Gastrocnemius medialis (tissue), 4 donors: ENCODE measurements around the gene VWA8. TPM values are rescaled to one million over a fixed set of nuclear protein-coding genes. Genes with fewer than 3 reads are reported as not detected.

ENCODE experiments used
- ATAC-seq, 2 donors: fragments of 150-250 bp; one replicate each; pipeline ENCODE4 v1.9.1; 2016
- DNase-seq, 2 donors: peaks; one replicate each; pipeline ENCODE4 v3.0.0-alpha.2; 2019
- H3K27ac ChIP-seq, 4 donors: fragments of 200-600 bp; sonication (generic); 1 replicate in 1 of 4; 2 replicates in 3 of 4; pipeline ENCODE4 v1.5.1; 2016 to 2018; ENCODE audit warnings: mild to moderate bottlenecking in 2 of 4, moderate library complexity in 1 of 4
- H3K27me3 ChIP-seq, 3 donors: fragments of 200-600 bp; sonication (generic) in 2 of 3; 1 replicate in 1 of 3; 2 replicates in 2 of 3; pipeline versions ENCODE4 v1.5.1 to v1.6.0; 2016 to 2019; ENCODE audit warnings: mild to moderate bottlenecking in 1 of 3, moderate library complexity in 1 of 3
- H3K36me3 ChIP-seq, 2 donors: fragments of 200-600 bp; sonication (generic) in 1 of 2; one replicate each; pipeline ENCODE4 v1.5.1; 2017 to 2018
- H3K4me1 ChIP-seq, 2 donors: fragments of 200-600 bp; sonication (generic) in 1 of 2; one replicate each; pipeline ENCODE4 v1.5.1; 2016 to 2017; ENCODE audit warnings: mild to moderate bottlenecking in 2 of 2
- H3K4me3 ChIP-seq, 4 donors: fragments of 200-600 bp; sonication (generic) in 3 of 4; 1 replicate in 1 of 4; 2 replicates in 3 of 4; pipeline ENCODE4 v1.5.1; 2016 to 2019; ENCODE audit warnings: mild to moderate bottlenecking in 2 of 4
- H3K9me3 ChIP-seq, 3 donors: fragments of 200-600 bp; sonication (generic) in 2 of 3; 1 replicate in 1 of 3; 2 replicates in 2 of 3; pipeline ENCODE4 v1.5.1; 2016 to 2019
- CTCF ChIP-seq, 5 experiments: fragments of 450-650 bp in 3 of 5; fragments of 200-600 bp in 2 of 5; sonication (generic) in 2 of 5; IDR thresholded peaks in 4 of 5; conservative IDR thresholded peaks in 1 of 5; 1 replicate in 4 of 5; 2 replicates in 1 of 5; pipeline ENCODE4 v1.5.1; 2016 to 2019; ENCODE audit warnings: antibody characterized with exemption in 5 of 5, mild to moderate bottlenecking in 3 of 5, moderate library complexity in 3 of 5
- POLR2A ChIP-seq, 2 donors: fragments of 450-650 bp; IDR thresholded peaks; one replicate each; pipeline ENCODE4 v1.6.1; 2017; ENCODE audit warnings: antibody characterized with exemption in 2 of 2, mild to moderate bottlenecking in 2 of 2, moderate library complexity in 2 of 2
- in situ Hi-C, 4 donors: fragments of 200-750 bp; cut with MboI; loops; one replicate each; pipeline versions ENCODE4 v1.15.0 to v1.8.0; 2017; ENCODE audit warnings: low sequenced_read_pairs in 4 of 4
- intact Hi-C: fragments of 100-400 bp; cut with DNase I; formaldehyde crosslinking; loops from one replicate; pipeline ENCODE4 v1.15.1; 2023; ENCODE audit warnings: low total_unique reads
- total RNA-seq, 4 donors: library from RNA; depleted of rRNA; stranded (reverse); fragments of >200 nt; gene quantifications; one replicate each; pipeline versions ENCODE4 v1.1.0 to v1.2.3, GENCODE V29; 2016

The VWA8 gene
- total RNA-seq, 4 donors from 2014 or later, result 24.7 to 37.9 (median 29.7) TPM

- no peak for TF ChIP-seq POLR2A (IDR thresholded peaks at IDR 0.05)
- TF ChIP-seq CTCF (IDR thresholded peaks at IDR 0.05 in 4 of 5, conservative IDR thresholded peaks at IDR 0.05 in 1 of 5), result no peak
- DNase-seq (no peak), ATAC-seq (no peak)
- in situ Hi-C loops, result no loop called here
- Histone ChIP-seq H3K4me1 (peaks cover 7 to 13% of the 10 kb centered on the region in 2 donors), H3K9me3 (no peaks in the 10 kb centered on the region), H3K27ac (peak overlapping the region in 3 of 4 donors; percentile 2 to 52 (median 31)), H3K27me3 (no peaks in the 10 kb centered on the region), H3K36me3 (peaks cover 0 to 18% of the 10 kb centered on the region in 2 donors), H3K4me3 (no peak overlapping the region)
- intact Hi-C loops, result no loop called here
Observed at GRCh38 chr13:41820581-41821237, 140.2 kb downstream of the VWA8 start.

GRCh38 chr13:41816057-41816456, 144.9 kb downstream of the VWA8 start:
- Histone ChIP-seq H3K4me1 (peaks cover 12% of the 10 kb centered on the region in 2 donors), H3K27me3 (no peaks in the 10 kb centered on the region), H3K4me3 (no peak overlapping the region), H3K36me3 (peaks cover 0 to 27% of the 10 kb centered on the region in 2 donors), H3K9me3 (no peaks in the 10 kb centered on the region), H3K27ac (peak overlapping the region in 1 of 4 donors; percentile 8)
- no peak for ATAC-seq
- DNase-seq, result no peak
- TF ChIP-seq CTCF (IDR thresholded peaks at IDR 0.05 in 4 of 5, conservative IDR thresholded peaks at IDR 0.05 in 1 of 5), result no peak
- no peak for TF ChIP-seq POLR2A (IDR thresholded peaks at IDR 0.05)
- in situ Hi-C loops (no loop called here), intact Hi-C loops (no loop called here)

GRCh38 chr13:41813426-41813825, 147.5 kb downstream of the VWA8 start:
- in situ Hi-C loops, result no loop called here
- ATAC-seq (no peak), DNase-seq (no peak)
- H3K27ac ChIP-seq, result no peak overlapping the region
- no peak overlapping the region for H3K4me3 ChIP-seq
- intact Hi-C loops, result no loop called here
- H3K36me3 ChIP-seq, result peaks cover 0 to 21% of the 10 kb centered on the region in 2 donors
- no peaks in the 10 kb centered on the region for H3K9me3 ChIP-seq
- peaks cover 12% of the 10 kb centered on the region in 2 donors for H3K4me1 ChIP-seq
- TF ChIP-seq POLR2A (IDR thresholded peaks at IDR 0.05) (no peak), CTCF (IDR thresholded peaks at IDR 0.05 in 4 of 5, conservative IDR thresholded peaks at IDR 0.05 in 1 of 5) (no peak)
- no peaks in the 10 kb centered on the region for H3K27me3 ChIP-seq

GRCh38 chr13:41812851-41813250, 148.1 kb downstream of the VWA8 start:
- Histone ChIP-seq H3K4me1 (peaks cover 12% of the 10 kb centered on the region in 2 donors), H3K36me3 (peaks cover 0 to 18% of the 10 kb centered on the region in 2 donors), H3K4me3 (no peak overlapping the region), H3K27ac (peak overlapping the region in 1 of 4 donors; percentile 7), H3K27me3 (no peaks in the 10 kb centered on the region), H3K9me3 (no peaks in the 10 kb centered on the region)
- DNase-seq (no peak), ATAC-seq (no peak)
- in situ Hi-C loops, result no loop called here
- intact Hi-C loops, result no loop called here
- TF ChIP-seq CTCF (IDR thresholded peaks at IDR 0.05 in 4 of 5, conservative IDR thresholded peaks at IDR 0.05 in 1 of 5), result no peak
- no peak for TF ChIP-seq POLR2A (IDR thresholded peaks at IDR 0.05)
